Upper lobe of left lung (tissue), 6 donors: Measurements from ENCODE around the gene SFXN4. TPM values are rescaled to one million over a fixed set of nuclear protein-coding genes. Genes with fewer than 3 reads are reported as not detected.

Experiments
- ATAC-seq, 2 donors: fragments of 200-7000 bp; cut with Tn5 transposase; one replicate each; pipeline ENCODE4 v1.9.1; 2022; ENCODE audit warnings: mild to moderate bottlenecking in 2 of 2, moderate library complexity in 2 of 2; ENCODE audit not compliant: low FRiP score in 2 of 2
- DNase-seq, 2 donors: peaks; one replicate each; pipeline ENCODE4 v3.0.0-alpha.2; 2019 to 2020
- H3K27ac ChIP-seq, 4 donors: fragments of 200-600 bp; sonication (generic); one replicate each; pipeline ENCODE4 v1.5.1; 2016 to 2019
- H3K27me3 ChIP-seq, 4 donors: fragments of 200-600 bp; sonication (generic); one replicate each; pipeline ENCODE4 v1.5.1; 2017 to 2019
- H3K36me3 ChIP-seq, 4 donors: fragments of 200-600 bp; sonication (generic); one replicate each; pipeline ENCODE4 v1.5.1; 2016 to 2019
- H3K4me1 ChIP-seq, 4 donors: fragments of 200-600 bp; sonication (generic); one replicate each; pipeline ENCODE4 v1.5.1; 2018 to 2019
- H3K4me3 ChIP-seq, 4 donors: fragments of 200-600 bp; sonication (generic); one replicate each; pipeline ENCODE4 v1.5.1; 2017 to 2019; ENCODE audit warnings: mild to moderate bottlenecking in 2 of 4, moderate library complexity in 1 of 4
- H3K9me3 ChIP-seq, 4 donors: fragments of 200-600 bp; sonication (generic); one replicate each; pipeline ENCODE4 v1.5.1; 2018 to 2019
- EP300 ChIP-seq, 4 donors: sonication (generic); formaldehyde crosslinking; IDR thresholded peaks; one replicate each; pipeline ENCODE4 v1.5.1; 2017; ENCODE audit warnings: antibody characterized with exemption in 4 of 4, control low read depth in 2 of 4
- POLR2A ChIP-seq, 4 donors: fragments of 450-650 bp; IDR thresholded peaks; one replicate each; pipeline ENCODE4 v1.5.1; 2016 to 2017; ENCODE audit warnings: antibody characterized with exemption in 4 of 4, mild to moderate bottlenecking in 2 of 4
- POLR2AphosphoS5 ChIP-seq, 2 donors: sonication (generic); formaldehyde crosslinking; IDR thresholded peaks; one replicate each; pipeline ENCODE4 v1.5.1; 2017; ENCODE audit warnings: antibody characterized with exemption in 2 of 2
- WGBS, 2 donors: methylation state at CpG; one replicate each; pipeline ENCODE4 v1.1.5; 2017 to 2018; 5-methylcytosine and 5-hydroxymethylcytosine counted together
- total RNA-seq, 6 donors: library from RNA; depleted of rRNA in 4 of 6; stranded (reverse); fragments of >200 nt in 4 of 6; gene quantifications; one replicate each; pipeline versions ENCODE4 v1.1.0 to v1.2.1, GENCODE V29; 2016 to 2021
- TF ChIP-seq, protein P1 (sequence below), 6 experiments: fragments of 450-650 bp in 4 of 6; fragments of 200-600 bp in 2 of 6; sonication (generic) in 2 of 6; IDR thresholded peaks; one replicate each; pipeline ENCODE4 v1.5.1; 2016 to 2019; ENCODE audit warnings: antibody characterized with exemption in 6 of 6
- donor health status: DM: no; HTN: no; CAD: no; lungs with moderate emphysema.
- donor health status: DM: no; HTN: yes; CAD: no; lungs with severe emphysema.

Gene SFXN4
- total RNA-seq, 6 donors from 2014 or later = 4.4 to 47.1 (median 19.0) TPM

DNA sequence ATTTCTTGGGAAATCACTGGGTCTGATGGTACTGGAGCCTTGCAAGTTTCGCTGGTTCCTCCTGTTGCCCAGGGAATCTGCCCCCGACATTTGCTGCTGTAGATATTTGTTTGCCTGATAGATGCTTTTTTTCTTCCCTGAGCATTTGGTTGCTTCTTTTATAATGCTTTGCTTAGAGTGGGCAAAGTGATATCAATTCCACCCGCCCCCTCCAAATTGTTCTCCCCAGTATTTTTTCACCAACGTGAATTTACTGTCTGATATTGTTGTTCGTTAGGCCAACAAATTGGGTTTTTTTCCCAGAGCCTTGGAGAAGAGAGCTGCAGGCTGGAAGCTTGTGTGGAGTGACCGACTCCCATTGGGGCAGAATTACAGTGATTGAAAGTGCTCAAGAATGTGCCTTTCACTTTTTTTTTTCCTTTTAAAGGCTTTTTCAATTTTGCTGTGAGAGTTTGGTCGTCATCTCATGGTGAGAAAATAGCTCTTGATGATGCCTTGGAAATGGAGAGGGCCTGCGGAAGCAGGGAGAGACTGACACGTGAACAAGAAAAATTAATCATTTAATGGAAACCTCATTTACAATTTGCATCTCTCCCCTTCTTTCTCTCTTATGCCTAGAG is 44.3 kb upstream of the SFXN4 start:
- Histone ChIP-seq H3K27me3 (no peaks in the 10 kb centered on the region), H3K27ac (peak overlapping the region; percentile 95 to 99 (median 96)), H3K4me1 (peaks cover 50 to 72% (median 56%) of the 10 kb centered on the region in 4 donors), H3K36me3 (peaks cover 0 to 5% (median 0%) of the 10 kb centered on the region in 4 donors), H3K9me3 (no peaks in the 10 kb centered on the region), H3K4me3 (peak overlapping the region in 3 of 4 donors; percentile 83 to 98 (median 90))
- 22 to 32% methylated on average over 9 of the region's 9 CpGs for WGBS, 2 donors
- ATAC-seq (no peak), DNase-seq (no peak)
- TF ChIP-seq, protein P1, sequence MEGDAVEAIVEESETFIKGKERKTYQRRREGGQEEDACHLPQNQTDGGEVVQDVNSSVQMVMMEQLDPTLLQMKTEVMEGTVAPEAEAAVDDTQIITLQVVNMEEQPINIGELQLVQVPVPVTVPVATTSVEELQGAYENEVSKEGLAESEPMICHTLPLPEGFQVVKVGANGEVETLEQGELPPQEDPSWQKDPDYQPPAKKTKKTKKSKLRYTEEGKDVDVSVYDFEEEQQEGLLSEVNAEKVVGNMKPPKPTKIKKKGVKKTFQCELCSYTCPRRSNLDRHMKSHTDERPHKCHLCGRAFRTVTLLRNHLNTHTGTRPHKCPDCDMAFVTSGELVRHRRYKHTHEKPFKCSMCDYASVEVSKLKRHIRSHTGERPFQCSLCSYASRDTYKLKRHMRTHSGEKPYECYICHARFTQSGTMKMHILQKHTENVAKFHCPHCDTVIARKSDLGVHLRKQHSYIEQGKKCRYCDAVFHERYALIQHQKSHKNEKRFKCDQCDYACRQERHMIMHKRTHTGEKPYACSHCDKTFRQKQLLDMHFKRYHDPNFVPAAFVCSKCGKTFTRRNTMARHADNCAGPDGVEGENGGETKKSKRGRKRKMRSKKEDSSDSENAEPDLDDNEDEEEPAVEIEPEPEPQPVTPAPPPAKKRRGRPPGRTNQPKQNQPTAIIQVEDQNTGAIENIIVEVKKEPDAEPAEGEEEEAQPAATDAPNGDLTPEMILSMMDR (IDR thresholded peaks at IDR 0.05) = no peak
- TF ChIP-seq POLR2A (IDR thresholded peaks at IDR 0.05) (no peak), EP300 (IDR thresholded peaks at IDR 0.05) (no peak), POLR2AphosphoS5 (IDR thresholded peaks at IDR 0.05) (no peak)

DNA sequence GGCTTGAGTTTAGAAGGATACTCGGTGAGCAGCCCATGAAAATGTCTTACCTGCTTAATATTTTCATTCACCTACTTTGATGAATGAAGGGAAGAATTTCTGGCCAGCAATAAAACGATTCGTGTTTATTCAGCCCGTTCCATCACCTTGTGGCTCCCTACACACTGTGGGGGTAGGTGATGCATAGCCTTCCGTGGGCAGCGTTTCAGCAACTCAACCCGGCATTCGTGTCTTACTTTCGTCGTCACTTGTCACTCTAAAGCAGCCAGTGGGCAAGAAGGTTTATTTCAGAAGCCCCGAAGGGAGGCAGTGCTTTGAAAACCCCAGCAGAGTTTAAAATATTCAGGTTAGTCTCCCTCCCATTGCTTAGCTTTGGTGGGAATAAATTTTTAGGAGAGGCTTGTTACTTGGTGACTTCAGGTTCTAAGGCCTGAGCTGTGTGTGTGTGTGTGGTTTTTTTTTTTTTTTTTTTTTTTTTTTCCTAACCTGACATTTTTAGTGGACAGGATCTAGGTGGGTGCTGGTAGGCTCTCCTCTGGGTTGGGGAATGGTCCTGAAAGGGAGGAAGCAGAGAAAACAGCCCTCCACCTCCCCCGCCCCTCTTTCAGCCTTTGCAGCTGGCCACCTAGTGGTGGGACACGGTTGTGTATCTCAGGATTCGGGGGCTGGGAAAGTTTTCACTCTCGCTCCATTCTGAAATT is 43.7 kb upstream of the SFXN4 start:
- Histone ChIP-seq H3K27ac (peak overlapping the region; percentile 95 to 99 (median 96)), H3K4me3 (peak overlapping the region; percentile 83 to 99 (median 94)), H3K36me3 (peaks cover 0 to 5% (median 0%) of the 10 kb centered on the region in 4 donors), H3K27me3 (no peaks in the 10 kb centered on the region), H3K9me3 (no peaks in the 10 kb centered on the region), H3K4me1 (peaks cover 45 to 65% (median 52%) of the 10 kb centered on the region in 4 donors)
- DNase-seq (peak in 1 of 2 donors; percentile 58), ATAC-seq (peak in 1 of 2 donors; percentile 26)
- TF ChIP-seq POLR2A (IDR thresholded peaks at IDR 0.05) = peak in 2 of 4 donors; percentile 9 to 20
- TF ChIP-seq, protein P1 (IDR thresholded peaks at IDR 0.05) = peak; percentile 72 to 81 (median 76)
- TF ChIP-seq POLR2AphosphoS5 (IDR thresholded peaks at IDR 0.05) = peak in 1 of 2 donors; percentile 8
- TF ChIP-seq EP300 (IDR thresholded peaks at IDR 0.05) = no peak
- 7 to 11% methylated on average over 14 to 15 of the region's 15 CpGs for WGBS, 2 donors

DNA sequence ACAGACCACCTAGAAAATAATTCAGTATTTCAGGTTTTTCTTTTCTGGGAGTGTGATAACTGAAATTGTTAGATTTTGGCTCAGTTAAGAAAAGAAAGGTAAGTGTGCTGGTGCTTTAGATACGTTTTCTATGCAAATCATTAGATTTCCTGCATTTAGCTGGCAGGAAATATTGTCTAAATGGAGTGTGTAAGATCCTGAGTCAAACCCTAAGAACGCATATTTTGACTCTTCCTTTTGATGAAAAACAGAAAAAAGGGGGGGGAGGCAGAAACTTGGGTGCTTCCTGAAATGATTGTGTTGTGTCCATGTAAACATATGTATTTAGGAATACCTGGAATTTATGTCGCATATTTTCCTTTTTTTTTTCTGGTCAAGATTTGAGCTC is 43.0 kb upstream of the SFXN4 start:
- DNase-seq = no peak
- Histone ChIP-seq H3K4me3 (peak overlapping the region; percentile 83 to 99 (median 94)), H3K36me3 (peaks cover 0 to 5% (median 0%) of the 10 kb centered on the region in 4 donors), H3K9me3 (no peaks in the 10 kb centered on the region), H3K4me1 (peaks cover 38 to 59% (median 46%) of the 10 kb centered on the region in 4 donors), H3K27ac (peak overlapping the region; percentile 95 to 99 (median 96)), H3K27me3 (no peaks in the 10 kb centered on the region)
- TF ChIP-seq POLR2AphosphoS5 (IDR thresholded peaks at IDR 0.05) (no peak), EP300 (IDR thresholded peaks at IDR 0.05) (no peak), POLR2A (IDR thresholded peaks at IDR 0.05) (no peak)
- TF ChIP-seq, protein P1 (IDR thresholded peaks at IDR 0.05) = no peak
- WGBS, 2 donors = 5 to 7% methylated on average over 3 of the region's 3 CpGs
- ATAC-seq = no peak

DNA sequence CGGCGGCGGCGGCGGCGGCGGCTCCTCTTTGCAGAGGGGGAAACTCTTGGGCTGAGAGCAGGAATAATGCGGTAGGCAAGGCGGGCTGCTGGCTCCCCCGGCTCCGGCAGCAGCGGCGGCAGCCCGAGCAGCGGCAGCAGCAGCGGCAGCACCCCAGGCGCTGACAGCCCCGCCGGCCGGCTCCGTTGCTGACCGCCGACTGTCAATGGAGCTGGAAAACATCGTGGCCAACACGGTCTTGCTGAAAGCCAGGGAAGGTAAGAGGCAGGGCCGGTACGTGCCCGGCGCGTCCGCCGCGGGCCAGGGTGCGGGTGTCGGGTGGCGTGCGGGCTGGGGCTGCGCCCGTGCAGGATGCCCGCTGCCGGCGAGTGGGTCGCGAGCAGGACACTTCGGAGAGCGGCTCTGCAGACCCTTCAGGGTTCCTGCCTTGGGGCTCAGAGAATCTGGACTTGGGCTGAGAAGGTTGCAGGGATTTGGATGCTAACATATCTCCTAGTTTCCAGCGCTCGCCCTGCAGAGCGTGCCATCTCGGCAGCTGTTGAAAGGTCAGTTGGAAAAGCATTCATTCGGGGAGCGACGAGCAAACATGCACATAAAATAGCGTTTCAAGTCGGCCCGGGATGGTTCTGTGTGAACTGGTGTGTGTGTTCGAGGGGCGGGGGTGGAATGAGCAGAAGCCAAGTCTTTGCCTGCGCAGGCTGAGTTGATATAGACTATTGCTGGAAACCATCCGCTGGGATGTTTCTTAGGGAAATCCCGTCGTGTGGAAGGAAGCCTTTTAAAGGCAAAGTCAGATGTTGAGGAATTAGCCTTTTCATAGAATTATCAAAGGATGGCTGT is 42.4 kb upstream of the SFXN4 start:
- Histone ChIP-seq H3K4me1 (peaks cover 32 to 53% (median 42%) of the 10 kb centered on the region in 4 donors), H3K36me3 (peaks cover 0 to 4% (median 0%) of the 10 kb centered on the region in 4 donors), H3K9me3 (no peaks in the 10 kb centered on the region), H3K4me3 (peak overlapping the region; percentile 83 to 99 (median 94)), H3K27ac (peak overlapping the region; percentile 95 to 99 (median 96)), H3K27me3 (no peaks in the 10 kb centered on the region)
- 0 to 1% methylated on average over 18 to 47 of the region's 62 CpGs for WGBS, 2 donors
- ATAC-seq = peak in 1 of 2 donors; percentile 12
- peak; percentile 48 to 92 for DNase-seq
- TF ChIP-seq EP300 (IDR thresholded peaks at IDR 0.05) (no peak), POLR2A (IDR thresholded peaks at IDR 0.05) (peak in 1 of 4 donors; percentile 13), POLR2AphosphoS5 (IDR thresholded peaks at IDR 0.05) (peak in 1 of 2 donors; percentile 10)
- TF ChIP-seq, protein P1 (IDR thresholded peaks at IDR 0.05) = no peak
